Measurements from ENCODE around the gene PIK3CG.
"Not testable (repeated sequence)": the region's sequence is repeated elsewhere in the genome, so short reads cannot be mapped to it uniquely, and the experiment has no call there.

The PIK3CG gene

GRCh38 chr7:106887421-106887820 lies 22.3 kb downstream of the PIK3CG start:
- DNase-seq (ENCODE audit: low read depth in 2 of 2), result no peak

- no peak for DNase-seq (ENCODE audit: low read depth in 2 of 2)
Measured at GRCh38 chr7:106888204-106888603, 23.1 kb downstream of the PIK3CG start.

GRCh38 chr7:106890952-106891351 lies 25.9 kb downstream of the PIK3CG start:
- no peak for DNase-seq (ENCODE audit: low read depth in 2 of 2)

GRCh38 chr7:106891548-106892410 lies 26.7 kb downstream of the PIK3CG start:
- DNase-seq (ENCODE audit: low read depth in 2 of 2), result no peak

GRCh38 chr7:106893591-106893990 lies 28.5 kb downstream of the PIK3CG start:
- DNase-seq (ENCODE audit: low read depth in 2 of 2), result no peak

- DNase-seq (ENCODE audit: low read depth in 2 of 2), result peak in 1 of 2 donors; percentile 11
Measured at GRCh38 chr7:106895246-106895864, 30.3 kb downstream of the PIK3CG start.

GRCh38 chr7:106896231-106896630 lies 31.1 kb downstream of the PIK3CG start:
- no peak for DNase-seq (ENCODE audit: low read depth in 2 of 2)

- DNase-seq (ENCODE audit: low read depth in 2 of 2), result not testable (repeated sequence)
Measured at GRCh38 chr7:106897553-106897952, 32.5 kb downstream of the PIK3CG start.

GRCh38 chr7:106898967-106899366 lies 33.9 kb downstream of the PIK3CG start:
- not testable (repeated sequence) for DNase-seq (ENCODE audit: low read depth in 2 of 2)

GRCh38 chr7:106901828-106902441 lies 36.9 kb downstream of the PIK3CG start:
- no peak for DNase-seq (ENCODE audit: low read depth in 2 of 2)

GRCh38 chr7:106905734-106906133 lies 40.7 kb downstream of the PIK3CG start:
- DNase-seq (ENCODE audit: low read depth in 2 of 2), result no peak

- DNase-seq (ENCODE audit: low read depth in 2 of 2), result no peak
Measured at GRCh38 chr7:106911959-106912358, 46.9 kb downstream of the PIK3CG start.

- DNase-seq (ENCODE audit: low read depth in 2 of 2), result no peak
Measured at GRCh38 chr7:106914018-106914607, 49.0 kb downstream of the PIK3CG start.

- DNase-seq (ENCODE audit: low read depth in 2 of 2), result no peak
Measured at GRCh38 chr7:106915407-106915806, 50.3 kb downstream of the PIK3CG start.

GRCh38 chr7:106915873-106916272 lies 50.8 kb downstream of the PIK3CG start:
- peak in 1 of 2 donors; percentile 2 for DNase-seq (ENCODE audit: low read depth in 2 of 2)

GRCh38 chr7:106916679-106917078 lies 51.6 kb downstream of the PIK3CG start:
- DNase-seq (ENCODE audit: low read depth in 2 of 2), result no peak

- no peak for DNase-seq (ENCODE audit: low read depth in 2 of 2)
Measured at GRCh38 chr7:106918991-106919390, 53.9 kb downstream of the PIK3CG start.

GRCh38 chr7:106924468-106924867 lies 59.4 kb downstream of the PIK3CG start:
- not testable (repeated sequence) for DNase-seq (ENCODE audit: low read depth in 2 of 2)

GRCh38 chr7:106926892-106927291 lies 61.8 kb downstream of the PIK3CG start:
- no peak for DNase-seq (ENCODE audit: low read depth in 2 of 2)

- no peak for DNase-seq (ENCODE audit: low read depth in 2 of 2)
Measured at GRCh38 chr7:106927536-106927935, 62.5 kb downstream of the PIK3CG start.

- DNase-seq (ENCODE audit: low read depth in 2 of 2), result not testable (repeated sequence)
Measured at GRCh38 chr7:106929616-106930015, 64.5 kb downstream of the PIK3CG start.

- no peak for DNase-seq (ENCODE audit: low read depth in 2 of 2)
Measured at GRCh38 chr7:106936236-106936635, 71.2 kb downstream of the PIK3CG start.
